ENCODE data around the gene STX12.
A peak's percentile ranks its signal among the peaks of the same experiment; 100 is the strongest.
"Not testable (repeated sequence)": the region's sequence is repeated elsewhere in the genome, so short reads cannot be mapped to it uniquely, and the experiment has no call there.

Gene STX12

GRCh38 chr1:27831568-27832410 is 58.8 kb downstream of the STX12 start:
- peak; percentile 3 for DNase-seq

GRCh38 chr1:27832762-27833161 is 59.7 kb downstream of the STX12 start:
- no peak for DNase-seq

GRCh38 chr1:27833470-27833869 is 60.5 kb downstream of the STX12 start:
- DNase-seq = no peak

GRCh38 chr1:27835046-27835445 is 62.0 kb downstream of the STX12 start:
- DNase-seq = no peak

- no peak for DNase-seq
These were observed 62.5 kb downstream of the STX12 start for GRCh38 chr1:27835501-27835900.

- DNase-seq = no peak
These were observed 76.9 kb downstream of the STX12 start for GRCh38 chr1:27849951-27850350.

GRCh38 chr1:27855085-27855484 is 82.1 kb downstream of the STX12 start:
- DNase-seq = no peak

- DNase-seq = no peak
These were observed 83.7 kb downstream of the STX12 start for GRCh38 chr1:27856561-27857343.

GRCh38 chr1:27857552-27857951 is 84.5 kb downstream of the STX12 start:
- DNase-seq = not testable (repeated sequence)

GRCh38 chr1:27858072-27858948 is 85.3 kb downstream of the STX12 start:
- peak; percentile 85 for DNase-seq

- no peak for DNase-seq
These were observed 86.0 kb downstream of the STX12 start for GRCh38 chr1:27858949-27859576.

- DNase-seq = no peak
These were observed 88.4 kb downstream of the STX12 start for GRCh38 chr1:27861436-27861835.

- no peak for DNase-seq
These were observed 89.0 kb downstream of the STX12 start for GRCh38 chr1:27862004-27862403.

GRCh38 chr1:27862671-27863537 is 89.9 kb downstream of the STX12 start:
- no peak for DNase-seq

- DNase-seq = no peak
These were observed 90.5 kb downstream of the STX12 start for GRCh38 chr1:27863538-27863915.

GRCh38 chr1:27864264-27864895 is 91.4 kb downstream of the STX12 start:
- DNase-seq = no peak

GRCh38 chr1:27865821-27866220 is 92.8 kb downstream of the STX12 start:
- DNase-seq = no peak

- no peak for DNase-seq
These were observed 95.5 kb downstream of the STX12 start for GRCh38 chr1:27868556-27868931.

GRCh38 chr1:27868932-27869718 is 96.1 kb downstream of the STX12 start:
- DNase-seq = no peak

- DNase-seq = no peak
These were observed 96.7 kb downstream of the STX12 start for GRCh38 chr1:27869719-27870085.

Data from NCI-H69 (cell line).